WTC11 (cell line): ENCODE results near the gene NUB1. TPM values are rescaled to one million over a fixed set of nuclear protein-coding genes. Genes with fewer than 3 reads are reported as not detected.

ENCODE experiments used
- ATAC-seq: fragments of 200-7000 bp; cut with Tn5 transposase; 2 replicates; pipeline ENCODE4 v1.10.0; 2021; ENCODE audit warnings: mild to moderate bottlenecking, moderate library complexity
- CTCF ChIA-PET: fragments of 300-600 bp; sonication (Branson Sonifier 250); formaldehyde crosslinking; loops from one replicate; lab custom pipeline; 2021; ENCODE audit warnings: antibody characterized with exemption; lab: Charles Lee
- POLR2A ChIA-PET: fragments of 350-600 bp; sonication (Branson Sonifier 250); formaldehyde crosslinking; loops from one replicate; lab custom pipeline; 2021; ENCODE audit warnings: antibody characterized with exemption; lab: Charles Lee
- DNase-seq: peaks from one replicate; pipeline ENCODE4 v3.0.0; 2021; ENCODE audit warnings: low spot score
- H3K27ac Mint-ChIP-seq: 2 replicates; pipeline ENCODE4 v1.8.0; 2021; ENCODE audit warnings: mixed read lengths
- H3K27me3 Mint-ChIP-seq: 2 replicates; pipeline ENCODE4 v1.8.0; 2021; ENCODE audit warnings: low read depth, mild to moderate bottlenecking, moderate library complexity, mixed read lengths
- H3K36me3 Mint-ChIP-seq: 2 replicates; pipeline ENCODE4 v1.8.0; 2021; ENCODE audit warnings: mixed read lengths
- H3K4me1 Mint-ChIP-seq: 2 replicates; pipeline ENCODE4 v1.8.0; 2022; ENCODE audit warnings: mixed read lengths
- H3K4me3 Mint-ChIP-seq: 2 replicates; pipeline ENCODE4 v1.8.0; 2021; ENCODE audit warnings: mild to moderate bottlenecking, moderate library complexity, mixed read lengths
- H3K9me3 Mint-ChIP-seq: 2 replicates; pipeline ENCODE4 v1.8.0; 2021; ENCODE audit warnings: mixed read lengths
- ATF3 ChIP-seq: sonication (generic); formaldehyde crosslinking; conservative IDR thresholded peaks from 2 replicates; pipeline ENCODE4 v1.8.1; 2022; ENCODE audit warnings: mild to moderate bottlenecking, missing genetic modification reagents
- ATF6 ChIP-seq: sonication (generic); formaldehyde crosslinking; IDR thresholded peaks from 2 replicates; pipeline ENCODE4 v1.8.1; 2023; ENCODE audit warnings: mild to moderate bottlenecking, missing genetic modification reagents
- E2F1 ChIP-seq: sonication (generic); formaldehyde crosslinking; IDR thresholded peaks from 2 replicates; pipeline ENCODE4 v1.8.0; 2022; ENCODE audit warnings: mild to moderate bottlenecking, missing genetic modification reagents
- FOXJ3 ChIP-seq: sonication (generic); formaldehyde crosslinking; IDR thresholded peaks from 2 replicates; pipeline ENCODE4 v1.9.0; 2021; ENCODE audit warnings: missing genetic modification reagents, mild to moderate bottlenecking, borderline replicate concordance
- GTF2I ChIP-seq: fragments of 250-450 bp; sonication (Bioruptor Pico); conservative IDR thresholded peaks from 2 replicates; pipeline ENCODE4 v1.4.0; 2021; ENCODE audit warnings: mild to moderate bottlenecking
- HMGXB4 ChIP-seq: sonication (generic); formaldehyde crosslinking; IDR thresholded peaks from 2 replicates; pipeline ENCODE4 v1.8.1; 2023; ENCODE audit warnings: mild to moderate bottlenecking, moderate library complexity, missing genetic modification reagents
- MLX ChIP-seq: sonication (generic); formaldehyde crosslinking; IDR thresholded peaks from 2 replicates; pipeline ENCODE4 v1.8.1; 2023; ENCODE audit warnings: mild to moderate bottlenecking, missing genetic modification reagents, moderate library complexity
- STAT6 ChIP-seq: sonication (generic); formaldehyde crosslinking; conservative IDR thresholded peaks from 2 replicates; pipeline ENCODE4 v1.8.1; 2023; ENCODE audit warnings: mild to moderate bottlenecking, low read depth, missing genetic modification reagents, moderate library complexity
- ZNF263 ChIP-seq: sonication (generic); formaldehyde crosslinking; IDR thresholded peaks from 2 replicates; pipeline ENCODE4 v1.8.1; 2022; ENCODE audit warnings: low read depth, mild to moderate bottlenecking, moderate library complexity, missing genetic modification reagents
- ZNF396 ChIP-seq: fragments of 250-450 bp; sonication (Bioruptor Pico); IDR thresholded peaks from 2 replicates; pipeline ENCODE4 v1.8.0; 2021; ENCODE audit warnings: mild to moderate bottlenecking, moderate library complexity, borderline replicate concordance
- ZNF425 ChIP-seq: fragments of 250-450 bp; sonication (Bioruptor Pico); conservative IDR thresholded peaks from 2 replicates; pipeline ENCODE4 v1.9.0; 2021; ENCODE audit warnings: mild to moderate bottlenecking
- total RNA-seq: library from RNA; stranded (reverse); gene quantifications from 3 replicates; pipeline ENCODE4 v1.2.3, GENCODE V29; 2021
- TF ChIP-seq, protein P1 (sequence below): sonication (generic); formaldehyde crosslinking; IDR thresholded peaks from 2 replicates; pipeline ENCODE4 v1.8.1; 2023; ENCODE audit warnings: mild to moderate bottlenecking, missing genetic modification reagents, moderate library complexity

The NUB1 gene
- total RNA-seq, 1 experiment from 2014 or later: 38.3 TPM

GRCh38 chr7:151398446-151399304 is 57.1 kb downstream of the NUB1 start (continued):
- no peak for TF ChIP-seq STAT6 (CRISPR knock-in tag)
- no peak for TF ChIP-seq ATF6 (CRISPR knock-in tag)
- no peak for TF ChIP-seq FOXJ3 (CRISPR knock-in tag)
- TF ChIP-seq E2F1 (CRISPR knock-in tag): no peak
- no peak for TF ChIP-seq ZNF425
- TF ChIP-seq MLX (CRISPR knock-in tag): no peak
- no peak for TF ChIP-seq HMGXB4

DNA sequence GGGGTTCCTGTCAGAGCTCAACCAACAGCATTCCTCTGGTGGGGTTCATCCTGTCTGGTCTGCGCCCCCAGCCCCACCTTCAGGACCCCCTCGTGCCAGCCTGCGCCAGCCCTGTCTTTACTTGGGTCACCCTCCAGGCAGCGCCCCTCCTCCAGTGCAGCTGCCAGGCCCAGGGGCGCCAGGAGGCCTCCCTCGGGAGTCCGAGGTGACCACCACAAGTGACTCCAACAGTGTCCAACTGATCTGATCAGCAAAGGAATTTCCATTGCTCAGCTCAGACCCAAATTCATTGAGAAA is 57.6 kb downstream of the NUB1 start:
- POLR2A ChIA-PET: no interaction called here
- 0 out of 2 replicates have a peak overlapping the region, but pooled peaks have one; percentile 37 for H3K27ac Mint-ChIP-seq
- no peak for TF ChIP-seq ZNF396 (CRISPR knock-in tag)
- TF ChIP-seq ZNF263 (CRISPR knock-in tag): no peak
- TF ChIP-seq, protein P1, sequence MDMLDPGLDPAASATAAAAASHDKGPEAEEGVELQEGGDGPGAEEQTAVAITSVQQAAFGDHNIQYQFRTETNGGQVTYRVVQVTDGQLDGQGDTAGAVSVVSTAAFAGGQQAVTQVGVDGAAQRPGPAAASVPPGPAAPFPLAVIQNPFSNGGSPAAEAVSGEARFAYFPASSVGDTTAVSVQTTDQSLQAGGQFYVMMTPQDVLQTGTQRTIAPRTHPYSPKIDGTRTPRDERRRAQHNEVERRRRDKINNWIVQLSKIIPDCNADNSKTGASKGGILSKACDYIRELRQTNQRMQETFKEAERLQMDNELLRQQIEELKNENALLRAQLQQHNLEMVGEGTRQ: no peak
- no peak for TF ChIP-seq GTF2I (CRISPR knock-in tag)
- TF ChIP-seq ATF3: no peak
- TF ChIP-seq, all 79 proteins: peak for 0
- Mint-ChIP-seq H3K9me3 (peaks cover 8% of the 10 kb centered on the region), H3K4me1 (peaks cover 19% of the 10 kb centered on the region), H3K4me3 (no peak overlapping the region), H3K27me3 (no peaks in the 10 kb centered on the region), H3K36me3 (peaks cover 13% of the 10 kb centered on the region)
- ATAC-seq (no peak), DNase-seq (no peak)
- CTCF ChIA-PET: interaction anchor here (1.0 to 3.0 kb wide), 4 partner anchors 11 to 49 kb away, joined by 3 to 16 read pairs (median 5); partner anchors contain the start of gene WDR86
